Mesenchymal stem cell (in vitro differentiated cells and primary cell): ENCODE results near the gene TXNDC5.

Experiments used
- DNase-seq: peaks from one replicate; pipeline ENCODE4 v3.0.0-alpha.2; 2013
- H2AFZ ChIP-seq: one replicate; pipeline ENCODE4 v1.6.1; 2013; ENCODE audit warnings: low read depth, mild to moderate bottlenecking, control low read depth, inconsistent platforms, low read length, moderate library complexity
- H2AK5ac ChIP-seq: 2 replicates; pipeline ENCODE4 v1.6.1; 2013; ENCODE audit warnings: low read length, moderate library complexity, mild to moderate bottlenecking, inconsistent platforms; ENCODE audit not compliant: severe bottlenecking
- H2BK120ac ChIP-seq: one replicate; pipeline ENCODE4 v1.6.1; 2013; ENCODE audit warnings: low read depth, mild to moderate bottlenecking, inconsistent platforms, low read length, moderate library complexity
- H2BK12ac ChIP-seq, 2 experiments: one replicate each; pipeline ENCODE4 v1.6.1; 2013; ENCODE audit warnings: inconsistent platforms in 2 of 2, low read length in 2 of 2, mild to moderate bottlenecking in 2 of 2, moderate library complexity in 2 of 2, control low read depth in 1 of 2
- H2BK15ac ChIP-seq: one replicate; pipeline ENCODE4 v1.6.1; 2013; ENCODE audit warnings: mild to moderate bottlenecking, low read depth, inconsistent platforms; ENCODE audit not compliant: poor library complexity, severe bottlenecking
- H2BK5ac ChIP-seq: 2 replicates; pipeline ENCODE4 v1.6.1; 2013; ENCODE audit warnings: low read depth, mild to moderate bottlenecking, low read length, control low read depth, inconsistent platforms; ENCODE audit not compliant: poor library complexity, severe bottlenecking
- H3K14ac ChIP-seq, 2 experiments: one replicate each; pipeline ENCODE4 v1.6.1; 2013; ENCODE audit warnings: inconsistent platforms in 2 of 2, low read length in 2 of 2, control low read depth in 1 of 2, mild to moderate bottlenecking in 1 of 2, moderate library complexity in 1 of 2
- H3K18ac ChIP-seq, 2 experiments: one replicate each; pipeline ENCODE4 v1.6.1; 2013; ENCODE audit warnings: inconsistent platforms in 2 of 2, low read length in 2 of 2, control low read depth in 1 of 2, low read depth in 1 of 2, mild to moderate bottlenecking in 1 of 2
- H3K23ac ChIP-seq, 2 experiments: one replicate each; pipeline ENCODE4 v1.6.1; 2013; ENCODE audit warnings: inconsistent platforms in 2 of 2, low read length in 2 of 2, mild to moderate bottlenecking in 2 of 2, moderate library complexity in 2 of 2, control low read depth in 1 of 2
- H3K27ac ChIP-seq: 2 replicates; pipeline ENCODE4 v1.5.1; 2013; ENCODE audit warnings: mild to moderate bottlenecking, moderate library complexity, low read length, control low read depth, inconsistent platforms; ENCODE audit not compliant: poor library complexity, severe bottlenecking
- H3K27me3 ChIP-seq, 2 experiments: 2 replicates each; pipeline versions ENCODE4 v1.6.1 to v1.7.0; 2013; ENCODE audit warnings: low read length in 2 of 2, mild to moderate bottlenecking in 2 of 2, moderate library complexity in 2 of 2, control low read depth in 1 of 2, inconsistent platforms in 1 of 2; ENCODE audit not compliant: control insufficient read depth in 1 of 2, insufficient read depth in 1 of 2
- H3K36me3 ChIP-seq, 2 experiments: 2 replicates each; pipeline versions ENCODE4 v1.6.1 to v1.7.0; 2013; ENCODE audit warnings: low read length in 2 of 2, control low read depth in 1 of 2, inconsistent platforms in 1 of 2, low read depth in 1 of 2, mild to moderate bottlenecking in 1 of 2; ENCODE audit not compliant: insufficient read depth in 2 of 2, control insufficient read depth in 1 of 2
- H3K4ac ChIP-seq, 2 experiments: one replicate each; pipeline ENCODE4 v1.6.1; 2013; ENCODE audit warnings: inconsistent platforms in 2 of 2, low read length in 2 of 2, mild to moderate bottlenecking in 2 of 2, moderate library complexity in 2 of 2, control low read depth in 1 of 2, low read depth in 1 of 2
- H3K4me1 ChIP-seq: 2 replicates; pipeline ENCODE4 v1.6.1; 2013; ENCODE audit warnings: low read depth, low read length, control low read depth; ENCODE audit not compliant: control insufficient read depth, insufficient read depth
- H3K4me2 ChIP-seq: 2 replicates; pipeline ENCODE4 v1.6.1; 2013; ENCODE audit warnings: low read length, mild to moderate bottlenecking, inconsistent platforms; ENCODE audit not compliant: poor library complexity, severe bottlenecking
- H3K4me3 ChIP-seq, 2 experiments: 2 replicates each; pipeline versions ENCODE4 v1.5.1 to v1.7.0; 2013; ENCODE audit warnings: low read length in 2 of 2, mild to moderate bottlenecking in 2 of 2, control low read depth in 1 of 2, low read depth in 1 of 2; ENCODE audit not compliant: insufficient read depth in 1 of 2
- H3K79me1 ChIP-seq: replicated peaks from 2 replicates; pipeline ENCODE4 v1.6.1; 2013; ENCODE audit warnings: mild to moderate bottlenecking, control low read depth, low read length, inconsistent platforms; ENCODE audit not compliant: poor library complexity, severe bottlenecking
- H3K9ac ChIP-seq: 2 replicates; pipeline ENCODE4 v1.7.0; 2013; ENCODE audit warnings: mild to moderate bottlenecking, low read length, moderate library complexity
- H3K9me3 ChIP-seq: 2 replicates; pipeline ENCODE4 v1.7.0; 2013; ENCODE audit warnings: mild to moderate bottlenecking, low read length; ENCODE audit not compliant: control insufficient read depth
- H4K8ac ChIP-seq: one replicate; pipeline ENCODE4 v1.6.1; 2013; ENCODE audit warnings: inconsistent platforms, mild to moderate bottlenecking, low read length, moderate library complexity
- H4K91ac ChIP-seq: one replicate; pipeline ENCODE4 v1.6.1; 2013; ENCODE audit warnings: mild to moderate bottlenecking, low read length, inconsistent platforms
- WGBS: methylation state at CpG from one replicate; pipeline ENCODE4 v1.1.7; 2013; ENCODE audit warnings: mixed read lengths; 5-methylcytosine and 5-hydroxymethylcytosine counted together

Gene TXNDC5

DNA sequence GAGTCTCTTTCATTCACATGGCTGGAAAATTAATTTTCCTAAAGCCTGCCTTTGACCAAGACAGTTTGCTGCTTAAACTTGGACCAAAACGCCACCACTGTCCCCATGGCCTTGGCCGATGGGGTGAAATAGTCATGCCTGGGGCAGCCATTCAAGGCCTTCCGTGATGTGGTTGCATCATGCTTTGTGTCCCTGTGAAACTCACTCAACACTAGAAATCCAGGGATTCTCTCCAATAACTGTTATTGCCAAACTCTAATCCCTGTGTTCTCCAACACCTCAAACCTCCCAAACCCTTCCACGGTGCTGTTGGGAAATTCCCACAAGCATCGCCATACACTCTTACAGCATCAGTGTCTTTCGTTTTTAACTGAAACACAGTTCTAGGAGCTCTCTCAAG, 1.4 kb upstream of the TXNDC5 start:
- H2BK12ac ChIP-seq = no peak overlapping the region
- peaks cover 0 to 27% of the 10 kb centered on the region in 2 experiments for H3K27me3 ChIP-seq
- no peak overlapping the region for H3K4me2 ChIP-seq
- H3K18ac ChIP-seq = no peak overlapping the region
- peaks cover 9% of the 10 kb centered on the region for H3K79me1 ChIP-seq
- H3K9me3 ChIP-seq = no peaks in the 10 kb centered on the region
- 92% methylated on average over 6 of the region's 6 CpGs for WGBS
- no peak overlapping the region for H3K14ac ChIP-seq
- H2AFZ ChIP-seq = no peak overlapping the region
- no peak overlapping the region for H3K4ac ChIP-seq
- no peak overlapping the region for H2BK15ac ChIP-seq
- DNase-seq = peak; percentile 4
- H2AK5ac ChIP-seq = no peak overlapping the region
- peaks cover 0 to 2% of the 10 kb centered on the region in 2 experiments for H3K36me3 ChIP-seq
- H3K27ac ChIP-seq = no peak overlapping the region
- no peak overlapping the region for H3K4me3 ChIP-seq
- H4K8ac ChIP-seq = no peak overlapping the region
- no peak overlapping the region for H3K23ac ChIP-seq
- H2BK5ac ChIP-seq = no peak overlapping the region
- no peak overlapping the region for H3K9ac ChIP-seq
- no peak overlapping the region for H2BK120ac ChIP-seq
- H3K4me1 ChIP-seq = peaks cover 16% of the 10 kb centered on the region
- H4K91ac ChIP-seq = no peak overlapping the region

DNA sequence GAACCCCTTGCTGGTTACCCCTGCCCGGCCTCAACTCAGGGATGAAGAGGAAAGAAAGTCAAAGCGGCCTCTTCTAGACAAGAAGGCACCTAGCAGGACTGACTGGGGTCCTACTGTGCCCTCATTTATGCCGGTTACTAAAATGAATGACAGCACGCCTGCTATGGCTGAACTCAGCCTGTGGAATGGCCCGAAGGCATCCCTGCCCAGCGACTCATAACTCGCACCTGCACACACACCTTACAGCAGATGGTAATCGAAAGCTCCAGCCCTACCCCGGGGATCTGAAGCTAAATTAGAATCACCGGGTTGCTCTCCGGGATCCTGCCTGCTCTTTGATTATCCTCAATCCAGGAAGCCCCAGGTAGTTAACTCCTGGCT, 747 bp upstream of the TXNDC5 start:
- H2AK5ac ChIP-seq = no peak overlapping the region
- H3K4ac ChIP-seq = peak overlapping the region; percentile 5 to 91
- peak overlapping the region; percentile 91 for H3K9ac ChIP-seq
- H2BK5ac ChIP-seq = no peak overlapping the region
- H3K14ac ChIP-seq = no peak overlapping the region
- H2AFZ ChIP-seq = peak overlapping the region; percentile 39
- H3K4me1 ChIP-seq = peaks cover 16% of the 10 kb centered on the region
- H3K9me3 ChIP-seq = no peaks in the 10 kb centered on the region
- no peak overlapping the region for H2BK120ac ChIP-seq
- H3K36me3 ChIP-seq = peaks cover 0 to 2% of the 10 kb centered on the region in 2 experiments
- H3K4me2 ChIP-seq = peak overlapping the region; percentile 62
- peaks cover 0 to 25% of the 10 kb centered on the region in 2 experiments for H3K27me3 ChIP-seq
- H3K23ac ChIP-seq = no peak overlapping the region
- no peak overlapping the region for H3K27ac ChIP-seq
- no peak overlapping the region for H2BK12ac ChIP-seq
- peak overlapping the region; percentile 85 to 93 for H3K4me3 ChIP-seq
- H3K18ac ChIP-seq = peak overlapping the region in 1 of 2 experiments; percentile 67
- H2BK15ac ChIP-seq = peak overlapping the region; percentile 19
- H4K8ac ChIP-seq = peak overlapping the region; percentile 99
- WGBS = 81% methylated on average over 11 of the region's 11 CpGs
- H3K79me1 ChIP-seq = peaks cover 13% of the 10 kb centered on the region
- H4K91ac ChIP-seq = peak overlapping the region; percentile 41
- no peak for DNase-seq

GRCh38 chr6:7910298-7910653, 312 bp downstream of the TXNDC5 start:
- Histone ChIP-seq H2AK5ac (no peak overlapping the region), H3K36me3 (peaks cover 0 to 2% of the 10 kb centered on the region in 2 experiments), H3K23ac (peak overlapping the region in 1 of 2 experiments; percentile 95), H3K4me1 (peaks cover 16% of the 10 kb centered on the region), H2AFZ (peak overlapping the region; percentile 77), H3K27me3 (peaks cover 0 to 25% of the 10 kb centered on the region in 2 experiments), H3K4me3 (peak overlapping the region; percentile 83 to 93), H2BK15ac (peak overlapping the region; percentile 89), H3K9me3 (no peaks in the 10 kb centered on the region), H3K79me1 (peaks cover 13% of the 10 kb centered on the region), H3K4me2 (peak overlapping the region; percentile 68), H2BK12ac (no peak overlapping the region), H3K9ac (peak overlapping the region; percentile 86), H3K27ac (no peak overlapping the region), H3K18ac (peak overlapping the region; percentile 89 to 99), H4K8ac (peak overlapping the region; percentile 88), H3K4ac (peak overlapping the region; percentile 80 to 96), H3K14ac (peak overlapping the region; percentile 68 to 95), H2BK5ac (no peak overlapping the region), H4K91ac (peak overlapping the region; percentile 91), H2BK120ac (peak overlapping the region; percentile 58)
- 0% methylated on average over 26 of the region's 57 CpGs for WGBS
- no peak for DNase-seq

GRCh38 chr6:7909323-7910276, 988 bp downstream of the TXNDC5 start:
- peaks cover 1 to 5% of the 10 kb centered on the region in 2 experiments for H3K36me3 ChIP-seq
- H3K23ac ChIP-seq = peak overlapping the region in 1 of 2 experiments; percentile 55
- H3K4me3 ChIP-seq = peak overlapping the region; percentile 83 to 93
- H2BK15ac ChIP-seq = peak overlapping the region; percentile 46
- H3K9ac ChIP-seq = peak overlapping the region; percentile 86
- peak overlapping the region; percentile 58 for H2BK120ac ChIP-seq
- peak overlapping the region; percentile 66 to 70 for H3K4ac ChIP-seq
- peak overlapping the region; percentile 76 for H2AFZ ChIP-seq
- peak overlapping the region; percentile 65 for H4K91ac ChIP-seq
- H2BK12ac ChIP-seq = peak overlapping the region in 1 of 2 experiments; percentile 69
- peak overlapping the region; percentile 89 to 97 for H3K18ac ChIP-seq
- H3K4me1 ChIP-seq = peaks cover 17% of the 10 kb centered on the region
- peaks cover 18% of the 10 kb centered on the region for H3K79me1 ChIP-seq
- H2AK5ac ChIP-seq = no peak overlapping the region
- WGBS = 2% methylated on average over 44 of the region's 66 CpGs
- H4K8ac ChIP-seq = no peak overlapping the region
- H3K4me2 ChIP-seq = peak overlapping the region; percentile 64
- H2BK5ac ChIP-seq = no peak overlapping the region
- H3K14ac ChIP-seq = peak overlapping the region; percentile 68 to 96
- H3K27me3 ChIP-seq = peaks cover 0 to 25% of the 10 kb centered on the region in 2 experiments
- no peaks in the 10 kb centered on the region for H3K9me3 ChIP-seq
- peak; percentile 71 for DNase-seq
- no peak overlapping the region for H3K27ac ChIP-seq
